ENCODE measurements around the gene FAM81B.
"Not testable (repeated sequence)": the region's sequence is repeated elsewhere in the genome, so short reads cannot be mapped to it uniquely, and the experiment has no call there.

The FAM81B gene, protein sequence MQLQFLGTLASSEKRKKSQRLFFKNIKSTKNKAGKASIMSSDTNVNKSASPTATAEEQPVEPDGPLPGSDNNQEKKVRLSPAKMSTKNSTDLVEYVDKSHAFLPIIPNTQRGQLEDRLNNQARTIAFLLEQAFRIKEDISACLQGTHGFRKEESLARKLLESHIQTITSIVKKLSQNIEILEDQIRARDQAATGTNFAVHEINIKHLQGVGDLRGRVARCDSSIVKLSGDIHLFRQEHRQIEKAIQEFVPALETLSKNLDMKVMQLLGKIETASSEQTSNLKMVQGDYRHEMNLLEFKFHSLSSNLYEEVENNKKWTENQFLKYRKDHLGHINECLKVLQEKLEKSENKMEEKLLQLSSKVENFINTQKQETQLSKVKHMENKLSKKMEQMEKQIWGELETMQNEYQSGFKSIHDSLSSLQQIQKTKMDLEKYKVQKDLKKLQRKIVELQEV

DNA sequence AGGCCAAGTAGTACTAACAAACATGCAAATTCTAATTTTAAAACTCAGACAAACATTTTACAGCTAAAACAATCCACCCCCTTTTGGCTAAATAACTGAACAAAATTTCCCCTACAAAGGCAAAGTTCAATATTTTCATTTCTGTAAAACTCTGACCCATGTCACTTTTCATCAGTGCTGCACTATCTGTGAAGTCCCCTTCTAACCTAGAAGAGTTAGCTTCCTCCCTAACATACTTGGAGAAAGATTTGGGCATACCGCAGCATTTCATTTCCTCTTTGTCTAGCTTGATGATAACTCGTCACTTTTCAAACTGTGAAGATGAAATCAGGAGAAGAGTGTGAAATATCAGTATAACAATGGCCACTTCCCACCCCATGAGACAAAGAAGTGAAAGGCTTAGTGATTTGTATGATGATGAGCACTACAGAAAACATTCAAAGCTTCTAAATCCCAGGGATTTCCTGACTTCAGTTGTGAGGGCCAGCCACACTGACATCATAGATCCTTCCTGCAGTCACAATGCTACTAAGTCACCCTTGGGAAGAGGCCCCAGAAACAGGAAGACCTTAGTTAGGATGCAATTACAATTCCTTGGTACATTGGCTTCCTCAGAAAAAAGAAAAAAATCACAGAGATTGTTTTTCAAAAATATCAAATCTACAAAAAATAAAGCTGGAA lies at the start of gene FAM81B:
Gene FAM81B, plus strand, starts transcription at position 555 of the 681 bp plus-strand sequence. Its CDS starts 24 bp downstream, at position 579.
- POLR2A ChIA-PET: no interaction called here
- CTCF ChIA-PET: interaction anchor here (0.5 kb wide), 1 partner anchor 249 kb away, joined by 3 read pairs; no protein-coding TSS in a partner anchor
- no peak for TF ChIP-seq ZFP37 (tag by site-specific recombination; IDR thresholded peaks at IDR 0.05)
- TF ChIP-seq, protein P1, sequence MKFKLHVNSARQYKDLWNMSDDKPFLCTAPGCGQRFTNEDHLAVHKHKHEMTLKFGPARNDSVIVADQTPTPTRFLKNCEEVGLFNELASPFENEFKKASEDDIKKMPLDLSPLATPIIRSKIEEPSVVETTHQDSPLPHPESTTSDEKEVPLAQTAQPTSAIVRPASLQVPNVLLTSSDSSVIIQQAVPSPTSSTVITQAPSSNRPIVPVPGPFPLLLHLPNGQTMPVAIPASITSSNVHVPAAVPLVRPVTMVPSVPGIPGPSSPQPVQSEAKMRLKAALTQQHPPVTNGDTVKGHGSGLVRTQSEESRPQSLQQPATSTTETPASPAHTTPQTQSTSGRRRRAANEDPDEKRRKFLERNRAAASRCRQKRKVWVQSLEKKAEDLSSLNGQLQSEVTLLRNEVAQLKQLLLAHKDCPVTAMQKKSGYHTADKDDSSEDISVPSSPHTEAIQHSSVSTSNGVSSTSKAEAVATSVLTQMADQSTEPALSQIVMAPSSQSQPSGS (tag by site-specific recombination; IDR thresholded peaks at IDR 0.05; ENCODE audit: low read depth): no peak
- no peak for TF ChIP-seq ZNF155 (tag by site-specific recombination; IDR thresholded peaks at IDR 0.05)
- no peak for TF ChIP-seq ZNF350 (tag by site-specific recombination; IDR thresholded peaks at IDR 0.05)
- TF ChIP-seq ZNF624 (tag by site-specific recombination; IDR thresholded peaks at IDR 0.05): no peak
- no peak for TF ChIP-seq ZNF324 (tag by site-specific recombination; IDR thresholded peaks at IDR 0.05)
- no peak for TF ChIP-seq ZNF707 (tag by site-specific recombination; IDR thresholded peaks at IDR 0.05)
- no peak for TF ChIP-seq ZXDB (tag by site-specific recombination; IDR thresholded peaks at IDR 0.05)
- TF ChIP-seq ZNF140 (tag by site-specific recombination; IDR thresholded peaks at IDR 0.05): no peak
- TF ChIP-seq ZNF776 (tag by site-specific recombination; IDR thresholded peaks at IDR 0.05; ENCODE audit: borderline replicate concordance): no peak
- no peak for TF ChIP-seq GLIS1 (tag by site-specific recombination; IDR thresholded peaks at IDR 0.05)
- TF ChIP-seq KLF7 (tag by site-specific recombination; IDR thresholded peaks at IDR 0.05; ENCODE audit: borderline replicate concordance): no peak
- TF ChIP-seq, protein P2, sequence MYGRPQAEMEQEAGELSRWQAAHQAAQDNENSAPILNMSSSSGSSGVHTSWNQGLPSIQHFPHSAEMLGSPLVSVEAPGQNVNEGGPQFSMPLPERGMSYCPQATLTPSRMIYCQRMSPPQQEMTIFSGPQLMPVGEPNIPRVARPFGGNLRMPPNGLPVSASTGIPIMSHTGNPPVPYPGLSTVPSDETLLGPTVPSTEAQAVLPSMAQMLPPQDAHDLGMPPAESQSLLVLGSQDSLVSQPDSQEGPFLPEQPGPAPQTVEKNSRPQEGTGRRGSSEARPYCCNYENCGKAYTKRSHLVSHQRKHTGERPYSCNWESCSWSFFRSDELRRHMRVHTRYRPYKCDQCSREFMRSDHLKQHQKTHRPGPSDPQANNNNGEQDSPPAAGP (tag by site-specific recombination; IDR thresholded peaks at IDR 0.05): no peak
- TF ChIP-seq ZNF391 (tag by site-specific recombination; IDR thresholded peaks at IDR 0.05; ENCODE audit: borderline replicate concordance, low read depth): no peak
- no peaks in the 10 kb centered on the region for H3K36me3 ChIP-seq (ENCODE audit: control insufficient read depth in 2 of 2, insufficient read depth in 1 of 2, low read length in 2 of 2)
- H3K27ac ChIP-seq (ENCODE audit: extremely low read depth, low read depth, low read length): no peak within 1 kb of the TSS
- no peaks in the 10 kb centered on the region for H3K4me1 ChIP-seq (ENCODE audit: control insufficient read depth, insufficient read depth, low read length)
- H3K9me3 ChIP-seq (ENCODE audit: control insufficient read depth, insufficient read depth, low read depth, low read length): no peaks in the 10 kb centered on the region
- no peak within 1 kb of the TSS for H3K4me3 ChIP-seq (ENCODE audit: low read depth, low read length)

DNA sequence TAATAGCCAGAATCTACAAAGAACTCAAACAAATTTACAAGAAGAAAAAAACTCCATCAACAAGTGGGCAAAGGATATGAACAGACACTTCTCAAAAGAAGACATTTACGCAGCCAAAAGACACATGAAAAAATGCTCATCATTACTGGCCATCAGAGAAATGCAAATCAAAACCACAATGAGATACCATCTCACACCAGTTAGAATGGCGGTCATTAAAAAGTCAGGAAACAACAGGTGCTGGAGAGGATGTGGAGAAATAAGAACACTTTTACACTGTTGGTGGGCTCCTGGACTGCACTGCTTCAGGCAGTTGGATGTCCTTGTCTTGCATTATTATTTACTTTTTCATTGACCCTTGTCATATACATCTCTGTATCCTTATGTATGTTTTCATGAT lies 49.7 kb upstream of the FAM81B start:
- TF ChIP-seq SCRT1 (tag by site-specific recombination; IDR thresholded peaks at IDR 0.05; ENCODE audit: borderline replicate concordance) (peak; percentile 78; the same call in 1 of the 2 replicates), SCRT2 (tag by site-specific recombination; IDR thresholded peaks at IDR 0.05) (peak; percentile 89)
- CTCF ChIA-PET; H3K4me1 ChIP-seq (ENCODE audit: control insufficient read depth, insufficient read depth, low read length); POLR2A ChIA-PET; H3K4me3 ChIP-seq (ENCODE audit: low read depth, low read length); H3K27ac ChIP-seq (ENCODE audit: extremely low read depth, low read depth, low read length); H3K9me3 ChIP-seq (ENCODE audit: control insufficient read depth, insufficient read depth, low read depth, low read length); H3K36me3 ChIP-seq (ENCODE audit: control insufficient read depth in 2 of 2, insufficient read depth in 1 of 2, low read length in 2 of 2): not testable (repeated sequence)

DNA sequence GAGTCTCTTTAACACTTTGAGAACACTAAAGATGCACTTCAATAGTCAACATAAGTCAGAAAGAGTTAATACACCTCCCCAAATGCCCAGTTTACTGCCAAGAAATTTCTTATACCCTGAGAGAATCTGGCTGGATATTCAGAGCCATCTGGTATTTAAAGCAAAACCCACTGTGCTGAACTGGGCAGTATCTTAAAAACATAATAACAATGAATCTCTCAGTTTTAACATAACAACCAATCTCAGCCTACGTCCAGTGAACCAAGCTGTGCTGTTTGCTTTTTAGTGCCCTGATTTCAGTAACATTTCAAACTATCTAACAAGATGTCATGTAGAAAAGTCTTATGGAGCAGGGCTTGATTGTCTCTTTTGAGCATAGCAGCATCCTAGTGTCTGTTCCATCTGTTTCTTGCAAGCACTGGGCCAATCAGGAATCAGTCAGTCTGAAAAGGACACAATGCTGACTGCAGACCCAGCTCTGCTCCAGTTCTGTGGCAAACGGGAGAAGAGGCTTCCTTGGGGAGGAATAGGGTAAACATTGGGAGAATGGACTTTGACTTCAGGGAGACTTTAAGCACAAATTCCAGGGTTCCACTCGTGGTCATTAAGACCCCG lies 43.6 kb upstream of the FAM81B start:
- no peak overlapping the region for H3K4me3 ChIP-seq (ENCODE audit: low read depth, low read length)
- no peaks in the 10 kb centered on the region for H3K9me3 ChIP-seq (ENCODE audit: control insufficient read depth, insufficient read depth, low read depth, low read length)
- H3K4me1 ChIP-seq (ENCODE audit: control insufficient read depth, insufficient read depth, low read length): no peaks in the 10 kb centered on the region
- ChIA-PET POLR2A (no interaction called here), CTCF (interaction anchor here (0.5 kb wide), 1 partner anchor 158 kb away, joined by 3 read pairs; no protein-coding TSS in a partner anchor)
- H3K36me3 ChIP-seq (ENCODE audit: control insufficient read depth in 2 of 2, insufficient read depth in 1 of 2, low read length in 2 of 2): no peaks in the 10 kb centered on the region
- H3K27ac ChIP-seq (ENCODE audit: extremely low read depth, low read depth, low read length): no peak overlapping the region
- TF ChIP-seq ZNF785 (tag by site-specific recombination; IDR thresholded peaks at IDR 0.05) (no peak), SP2 (tag by site-specific recombination; IDR thresholded peaks at IDR 0.05) (no peak), KLF9 (tag by site-specific recombination; IDR thresholded peaks at IDR 0.05; ENCODE audit: low read depth) (no peak), ZNF423 (tag by site-specific recombination; IDR thresholded peaks at IDR 0.05) (no peak), ZNF529 (tag by site-specific recombination; IDR thresholded peaks at IDR 0.05; ENCODE audit: insufficient replicate concordance) (no peak), MEIS1 (CRISPR knock-in tag; IDR thresholded peaks at IDR 0.05; ENCODE audit: borderline replicate concordance) (no peak)
- TF ChIP-seq, protein P3, sequence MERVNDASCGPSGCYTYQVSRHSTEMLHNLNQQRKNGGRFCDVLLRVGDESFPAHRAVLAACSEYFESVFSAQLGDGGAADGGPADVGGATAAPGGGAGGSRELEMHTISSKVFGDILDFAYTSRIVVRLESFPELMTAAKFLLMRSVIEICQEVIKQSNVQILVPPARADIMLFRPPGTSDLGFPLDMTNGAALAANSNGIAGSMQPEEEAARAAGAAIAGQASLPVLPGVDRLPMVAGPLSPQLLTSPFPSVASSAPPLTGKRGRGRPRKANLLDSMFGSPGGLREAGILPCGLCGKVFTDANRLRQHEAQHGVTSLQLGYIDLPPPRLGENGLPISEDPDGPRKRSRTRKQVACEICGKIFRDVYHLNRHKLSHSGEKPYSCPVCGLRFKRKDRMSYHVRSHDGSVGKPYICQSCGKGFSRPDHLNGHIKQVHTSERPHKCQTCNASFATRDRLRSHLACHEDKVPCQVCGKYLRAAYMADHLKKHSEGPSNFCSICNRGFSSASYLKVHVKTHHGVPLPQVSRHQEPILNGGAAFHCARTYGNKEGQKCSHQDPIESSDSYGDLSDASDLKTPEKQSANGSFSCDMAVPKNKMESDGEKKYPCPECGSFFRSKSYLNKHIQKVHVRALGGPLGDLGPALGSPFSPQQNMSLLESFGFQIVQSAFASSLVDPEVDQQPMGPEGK (tag by site-specific recombination; IDR thresholded peaks at IDR 0.05): no peak

All from HEK293 (cell line).